Measurements from ENCODE around the gene SNRK. TPM values are rescaled to one million over a fixed set of nuclear protein-coding genes. Genes with fewer than 3 reads are reported as not detected.

The SNRK gene
- total RNA-seq, 1 experiment from 2014 or later, result 9.7 TPM

DNA sequence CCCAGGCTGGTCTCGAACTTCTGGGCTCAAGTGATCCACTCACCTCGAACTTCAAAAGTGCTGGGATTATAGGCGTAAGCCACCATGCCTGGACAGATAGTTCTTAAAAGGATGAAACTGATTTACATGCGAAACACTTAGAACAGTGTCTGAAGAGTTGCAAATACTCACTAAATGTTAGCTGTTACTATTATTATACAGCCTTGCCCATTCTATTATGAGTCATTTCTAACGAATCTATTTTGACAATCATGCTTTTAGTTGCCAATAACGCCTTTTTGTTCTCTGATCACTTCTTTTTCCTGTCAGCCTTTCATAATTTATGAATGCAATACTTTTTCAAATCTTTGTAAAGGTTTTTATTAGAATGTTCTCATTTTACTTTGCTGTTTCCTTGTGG, 112.7 kb downstream of the SNRK start:
- no peak overlapping the region for H3K4me3 ChIP-seq (ENCODE audit: insufficient read depth, low read depth, low read length)
- no peaks in the 10 kb centered on the region for H3K36me3 ChIP-seq (replicated peaks; ENCODE audit: control insufficient read depth, insufficient read depth, low read length)
- no peaks in the 10 kb centered on the region for H3K27me3 ChIP-seq (ENCODE audit: control insufficient read depth, insufficient read depth, low read length)
- no peak for DNase-seq

GRCh38 chr3:43400167-43400566, 113.8 kb downstream of the SNRK start:
- Histone ChIP-seq H3K4me3 (ENCODE audit: insufficient read depth, low read depth, low read length) (no peak overlapping the region), H3K36me3 (replicated peaks; ENCODE audit: control insufficient read depth, insufficient read depth, low read length) (no peaks in the 10 kb centered on the region), H3K27me3 (ENCODE audit: control insufficient read depth, insufficient read depth, low read length) (no peaks in the 10 kb centered on the region)
- no peak for DNase-seq

Other genes with a start within 250 kb of the SNRK start
- 21.7 and 22.8 TPM in 2 replicates for gene POMGNT2, start 180.5 kb upstream of the SNRK start, total RNA-seq (2014; rRNA removed; shearing (Covaris generic))